Right lobe of liver (tissue), 6 donors: ENCODE measurements around the gene CCDC32. TPM values are rescaled to one million over a fixed set of nuclear protein-coding genes. Genes with fewer than 3 reads are reported as not detected.

ENCODE experiments used
- ATAC-seq, 4 donors: fragments of 200-7000 bp; cut with Tn5 transposase; one replicate each; pipeline ENCODE4 v1.9.1; 2020; ENCODE audit warnings: mild to moderate bottlenecking in 4 of 4, moderate library complexity in 4 of 4
- DNase-seq, 3 donors: peaks; one replicate each; pipeline ENCODE4 v3.0.0-alpha.2; 2020
- H3K27ac ChIP-seq, 3 donors: fragments of 200-600 bp; one replicate each; pipeline ENCODE4 v1.8.0; 2022
- H3K27me3 ChIP-seq, 2 donors: fragments of 200-600 bp; one replicate each; pipeline ENCODE4 v1.8.0; 2022
- H3K36me3 ChIP-seq, 4 donors: fragments of 200-600 bp; sonication (generic) in 1 of 4; one replicate each; pipeline versions ENCODE4 v1.5.1 to v1.8.0; 2017 to 2022; ENCODE audit warnings: control low read depth in 1 of 4
- H3K4me1 ChIP-seq, 4 donors: fragments of 200-600 bp; sonication (generic) in 1 of 4; one replicate each; pipeline versions ENCODE4 v1.5.1 to v1.8.0; 2017 to 2022; ENCODE audit warnings: control low read depth in 1 of 4
- H3K4me3 ChIP-seq, 3 donors: fragments of 200-600 bp; one replicate each; pipeline ENCODE4 v1.8.0; 2022
- H3K9me3 ChIP-seq, 4 donors: fragments of 200-600 bp; sonication (generic) in 1 of 4; one replicate each; pipeline versions ENCODE4 v1.5.1 to v1.8.0; 2017 to 2022; ENCODE audit warnings: control low read depth in 1 of 4
- POLR2A ChIP-seq: fragments of 450-650 bp; IDR thresholded peaks from one replicate; pipeline ENCODE4 v1.6.1; 2017; ENCODE audit warnings: antibody characterized with exemption, mild to moderate bottlenecking
- WGBS: methylation state at CpG from one replicate; pipeline ENCODE4 v1.1.6; 2018; ENCODE audit warnings: low coverage, low lambda C conversion rate; ENCODE audit not compliant: insufficient coverage; ENCODE audit errors: missing lambda C conversion rate; 5-methylcytosine and 5-hydroxymethylcytosine counted together
- intact Hi-C, 2 donors: fragments of 100-400 bp; cut with DNase I; formaldehyde crosslinking; loops; one replicate each; pipeline versions ENCODE4 v1.11.2 to v1.14.1; 2022
- total RNA-seq, 6 experiments: library from RNA; depleted of rRNA in 2 of 6; stranded (reverse); fragments of >200 nt in 2 of 6; fragmentation: NEBNext Ultra II Directional in 3 of 6; extraction: Animal tissue kit (Norgen Biotek cat#: 25700) in 3 of 6; gene quantifications; one replicate each; pipeline versions ENCODE4 v1.1.0 to v1.2.4, GENCODE V29; 2016 to 2023
- TF ChIP-seq, protein P1 (sequence below), 4 donors: fragments of 200-600 bp in 3 of 4; fragments of 450-650 bp in 1 of 4; IDR thresholded peaks; one replicate each; pipeline versions ENCODE4 v1.5.1 to v1.8.0; 2016 to 2022; ENCODE audit warnings: antibody characterized with exemption in 4 of 4, mild to moderate bottlenecking in 2 of 4
- donor health status: DM: no; HTN: yes; CAD: no.
- donor health status: DM: no; HTN: no; CAD: no.
- donor health status: DM: no; HTN: no; CAD: no.
- donor health status: DM: no; HTN: yes; CAD: no.
- donor health status: DM: no; HTN: yes; CAD: no.

The CCDC32 gene
- total RNA-seq, 6 experiments from 2014 or later = 6.4 to 12.3 (median 9.9) TPM

DNA sequence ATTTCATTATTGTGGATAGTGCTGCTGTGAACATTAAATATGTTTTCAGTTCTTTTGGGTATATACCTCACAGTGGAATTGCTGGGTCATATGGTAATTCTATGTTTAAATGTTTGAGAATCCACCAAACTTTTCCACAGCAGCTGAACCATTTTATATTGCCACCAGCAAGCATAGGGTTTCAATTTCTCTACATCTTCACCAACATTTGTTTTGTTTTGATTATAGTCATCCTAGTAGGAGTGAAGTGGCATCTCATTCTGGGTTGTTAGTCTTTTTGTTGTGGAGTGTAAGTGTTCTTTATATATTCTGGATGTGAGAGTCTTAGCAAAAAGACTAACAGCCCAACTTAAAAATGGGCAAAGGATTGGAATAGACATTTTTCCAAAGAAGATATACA is 10.3 kb upstream of the CCDC32 start:
- intact Hi-C loops = no loop called here
- H3K36me3 ChIP-seq = peaks cover 0 to 18% (median 5%) of the 10 kb centered on the region in 4 donors
- TF ChIP-seq, protein P1, sequence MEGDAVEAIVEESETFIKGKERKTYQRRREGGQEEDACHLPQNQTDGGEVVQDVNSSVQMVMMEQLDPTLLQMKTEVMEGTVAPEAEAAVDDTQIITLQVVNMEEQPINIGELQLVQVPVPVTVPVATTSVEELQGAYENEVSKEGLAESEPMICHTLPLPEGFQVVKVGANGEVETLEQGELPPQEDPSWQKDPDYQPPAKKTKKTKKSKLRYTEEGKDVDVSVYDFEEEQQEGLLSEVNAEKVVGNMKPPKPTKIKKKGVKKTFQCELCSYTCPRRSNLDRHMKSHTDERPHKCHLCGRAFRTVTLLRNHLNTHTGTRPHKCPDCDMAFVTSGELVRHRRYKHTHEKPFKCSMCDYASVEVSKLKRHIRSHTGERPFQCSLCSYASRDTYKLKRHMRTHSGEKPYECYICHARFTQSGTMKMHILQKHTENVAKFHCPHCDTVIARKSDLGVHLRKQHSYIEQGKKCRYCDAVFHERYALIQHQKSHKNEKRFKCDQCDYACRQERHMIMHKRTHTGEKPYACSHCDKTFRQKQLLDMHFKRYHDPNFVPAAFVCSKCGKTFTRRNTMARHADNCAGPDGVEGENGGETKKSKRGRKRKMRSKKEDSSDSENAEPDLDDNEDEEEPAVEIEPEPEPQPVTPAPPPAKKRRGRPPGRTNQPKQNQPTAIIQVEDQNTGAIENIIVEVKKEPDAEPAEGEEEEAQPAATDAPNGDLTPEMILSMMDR (IDR thresholded peaks at IDR 0.05) = no peak
- TF ChIP-seq POLR2A = no peak
- no peaks in the 10 kb centered on the region for H3K9me3 ChIP-seq
- DNase-seq (no peak), ATAC-seq (no peak)
- H3K4me3 ChIP-seq = no peak overlapping the region
- peaks cover 0 to 6% (median 2%) of the 10 kb centered on the region in 4 donors for H3K4me1 ChIP-seq
- no peak overlapping the region for H3K27ac ChIP-seq
- H3K27me3 ChIP-seq = no peaks in the 10 kb centered on the region

DNA sequence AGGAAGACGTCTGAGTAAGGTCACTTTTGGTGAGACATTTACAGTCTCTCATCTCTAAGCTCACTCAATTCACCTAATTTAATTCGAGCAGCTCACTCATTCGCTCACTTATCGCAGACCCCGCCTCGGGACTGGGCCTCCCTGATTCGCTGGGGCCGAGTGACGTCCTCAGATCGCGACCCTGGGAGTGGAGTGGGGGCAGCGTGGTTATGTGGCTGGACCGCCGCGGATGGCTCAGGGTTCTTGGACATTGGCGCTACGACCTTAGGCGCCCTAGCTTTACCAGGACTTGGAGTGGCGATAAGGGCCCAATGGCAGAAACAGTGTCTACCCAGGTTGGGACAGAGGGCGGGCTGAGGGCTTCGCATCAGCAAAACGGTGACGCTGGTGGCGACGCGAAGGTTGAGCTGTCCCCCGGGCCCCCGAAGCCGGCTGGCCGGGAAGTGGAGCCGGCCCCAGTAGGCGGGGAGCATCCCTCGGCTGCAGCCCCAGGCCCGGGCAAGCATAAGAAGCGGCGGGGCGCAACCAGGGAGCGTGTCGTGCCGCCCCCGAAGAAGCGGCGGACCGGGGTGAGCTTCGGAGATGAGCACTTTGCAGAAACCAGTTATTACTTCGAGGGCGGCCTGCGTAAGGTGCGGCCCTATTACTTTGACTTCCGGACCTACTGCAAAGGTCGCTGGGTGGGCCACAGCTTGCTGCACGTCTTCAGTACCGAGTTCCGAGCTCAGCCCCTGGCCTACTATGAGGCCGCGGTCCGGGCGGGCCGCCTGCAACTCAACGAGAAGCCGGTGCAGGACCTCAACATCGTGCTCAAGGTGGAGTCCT is 4.5 kb upstream of the CCDC32 start, which contains the start of gene RPUSD2:
Gene RPUSD2, plus strand, starts transcription at position 171 of the 825 bp plus-strand sequence. Its CDS starts 39 bp downstream, at position 210.
- no peaks in the 10 kb centered on the region for H3K27me3 ChIP-seq
- peak within 1 kb of the TSS; percentile 95 to 99 (median 98) for H3K4me3 ChIP-seq
- peaks cover 0 to 18% (median 5%) of the 10 kb centered on the region in 4 donors for H3K36me3 ChIP-seq
- TF ChIP-seq, protein P1 (IDR thresholded peaks at IDR 0.05) = no peak
- TF ChIP-seq POLR2A = peak; percentile 77
- H3K27ac ChIP-seq = peak within 1 kb of the TSS; percentile 42 to 72 (median 60)
- H3K4me1 ChIP-seq = peaks cover 0 to 9% (median 3%) of the 10 kb centered on the region in 4 donors
- DNase-seq (peak; percentile 93 to 95 (median 95)), ATAC-seq (peak; percentile 76 to 82 (median 78))
- H3K9me3 ChIP-seq = no peaks in the 10 kb centered on the region
- WGBS = 0% methylated on average over 23 of the region's 62 CpGs
- intact Hi-C loops = no loop called here

DNA sequence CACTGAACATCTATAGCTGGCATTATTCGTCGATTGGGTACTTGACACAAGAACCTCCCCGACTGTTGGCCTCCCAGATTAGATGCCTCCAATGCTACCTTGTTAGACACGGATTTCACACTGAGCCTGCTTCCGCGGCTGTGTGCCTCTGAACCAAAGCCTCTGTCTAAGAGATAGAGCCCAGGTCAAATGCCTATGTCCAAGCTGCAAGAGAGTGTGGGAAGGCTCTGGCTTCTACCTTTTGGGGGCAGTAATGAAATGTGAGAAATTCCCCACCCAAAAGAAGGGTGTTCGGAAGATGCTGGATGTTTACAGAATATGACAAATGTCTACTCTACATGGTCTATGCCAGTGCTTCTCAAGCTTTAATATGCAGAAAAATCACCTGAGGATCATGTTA is 2.3 kb upstream of the CCDC32 start:
- intact Hi-C loops = no loop called here

DNA sequence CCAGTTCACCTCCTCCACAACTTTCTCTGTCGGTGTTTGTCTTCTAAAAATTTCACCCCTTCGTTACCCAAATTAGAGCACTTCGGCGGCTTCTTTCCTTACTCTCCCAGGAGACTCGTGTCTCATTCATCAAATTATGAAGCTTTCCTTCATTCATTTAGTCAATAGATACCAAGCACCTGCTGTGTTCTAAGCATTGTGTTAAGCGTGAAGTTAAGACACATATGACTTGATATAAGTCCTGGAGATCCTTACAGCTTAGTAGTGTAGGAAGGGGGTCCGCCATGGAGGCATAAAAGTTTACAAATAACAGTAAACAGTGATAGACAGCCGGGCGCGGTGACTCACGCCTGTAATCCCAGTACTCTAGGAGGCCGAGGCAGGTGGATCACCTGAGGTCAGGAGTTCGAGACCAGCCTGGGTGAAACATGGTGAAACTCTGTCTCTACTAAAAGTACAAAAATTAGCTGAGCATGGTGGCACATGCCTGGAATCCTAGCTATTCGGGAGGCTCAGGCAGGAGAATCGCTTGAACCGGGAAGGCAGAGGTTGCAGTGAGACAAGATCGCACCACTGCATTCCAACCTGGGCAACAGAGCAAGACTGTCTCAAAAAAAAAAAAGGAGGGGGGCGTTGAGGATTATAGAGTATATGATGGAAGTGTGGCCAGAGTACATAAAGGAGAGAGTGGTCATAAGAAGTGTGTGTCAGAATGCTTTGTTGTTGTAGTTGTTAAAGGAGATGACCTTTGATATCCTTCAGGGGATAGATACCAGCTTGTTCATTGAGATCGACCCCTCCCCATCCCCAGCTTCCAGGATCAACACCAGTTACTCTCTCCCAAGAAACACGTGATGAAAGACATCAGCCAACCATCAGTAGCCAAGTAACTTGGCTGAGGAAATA is 744 bp upstream of the CCDC32 start:
- intact Hi-C loops = no loop called here
- ATAC-seq = no peak
- Histone ChIP-seq H3K27me3 (no peaks in the 10 kb centered on the region), H3K9me3 (no peaks in the 10 kb centered on the region), H3K36me3 (peaks cover 0 to 5% (median 3%) of the 10 kb centered on the region in 4 donors), H3K27ac (peak overlapping the region in 1 of 3 donors; percentile 87), H3K4me1 (peaks cover 0 to 18% (median 6%) of the 10 kb centered on the region in 4 donors), H3K4me3 (peak overlapping the region; percentile 73 to 97 (median 79))
- TF ChIP-seq, protein P1 (IDR thresholded peaks at IDR 0.05) = no peak
- TF ChIP-seq POLR2A = no peak
- WGBS = 40% methylated on average over 17 of the region's 20 CpGs
- DNase-seq = no peak

More for the DNA sequence above, 2.3 kb upstream of the CCDC32 start:
- DNase-seq (no peak), ATAC-seq (peak in 1 of 4 donors; percentile 5)
- Histone ChIP-seq H3K27ac (no peak overlapping the region), H3K9me3 (no peaks in the 10 kb centered on the region), H3K36me3 (peaks cover 0 to 7% (median under 1%) of the 10 kb centered on the region in 4 donors), H3K27me3 (no peaks in the 10 kb centered on the region), H3K4me3 (no peak overlapping the region), H3K4me1 (peaks cover 0 to 20% (median 6%) of the 10 kb centered on the region in 4 donors)
- WGBS = 3% methylated on average over 4 of the region's 7 CpGs
- TF ChIP-seq POLR2A = no peak
- TF ChIP-seq, protein P1 (IDR thresholded peaks at IDR 0.05) = peak in 3 of 4 donors; percentile 27 to 45 (median 37)
